NCI-H1694 treated with DMSO at 0.1 percent for 48 hours (cell line): ENCODE data around the gene MARS1.
"Not testable (repeated sequence)": the region's sequence is repeated elsewhere in the genome, so short reads cannot be mapped to it uniquely, and the experiment has no call there.

Experiments
- DNase-seq: peaks from one replicate; lab custom pipeline; 2025; lab: John Stamatoyannopoulos, UW

The MARS1 gene

DNA sequence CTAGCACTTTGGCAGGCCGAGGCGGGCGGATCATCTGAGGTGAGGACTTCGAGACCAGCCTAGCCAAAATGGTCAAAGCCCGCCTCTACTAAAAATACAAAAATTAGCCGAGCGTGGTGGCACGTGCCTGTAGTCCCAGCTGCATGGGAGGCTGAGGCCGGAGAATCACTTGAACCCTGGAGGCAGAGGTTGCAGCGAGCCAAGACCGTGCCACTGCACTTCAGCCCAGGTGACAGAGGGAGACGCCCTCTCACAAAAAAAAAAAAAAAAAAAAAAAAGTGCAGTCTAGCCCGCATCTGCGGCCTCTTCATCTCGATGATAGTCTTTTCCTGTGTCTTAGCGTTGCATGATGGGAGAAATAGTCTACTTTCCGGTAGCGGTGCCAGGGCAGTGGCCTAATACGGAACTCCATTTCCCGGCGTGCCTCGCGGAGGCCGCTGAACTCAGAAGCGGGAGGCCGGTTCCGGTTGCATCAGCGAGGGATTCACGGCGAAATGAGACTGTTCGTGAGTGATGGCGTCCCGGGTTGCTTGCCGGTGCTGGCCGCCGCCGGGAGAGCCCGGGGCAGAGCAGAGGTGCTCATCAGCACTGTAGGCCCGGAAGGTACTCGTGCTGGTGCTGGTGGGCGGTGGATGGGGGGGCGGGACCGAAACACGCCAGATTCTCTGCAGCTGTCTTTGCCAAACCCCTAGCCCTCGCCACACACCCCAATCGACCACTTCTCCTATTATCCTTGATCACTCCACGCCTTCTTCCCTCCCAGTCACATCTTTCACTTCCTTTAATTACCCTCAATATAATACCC is at the start of gene MARS1:
MARS1 (plus strand) TSS at position 472 of the 805 bp plus-strand sequence; CDS start at position 495, 23 bp downstream.
- peak; percentile 93 for DNase-seq

DNA sequence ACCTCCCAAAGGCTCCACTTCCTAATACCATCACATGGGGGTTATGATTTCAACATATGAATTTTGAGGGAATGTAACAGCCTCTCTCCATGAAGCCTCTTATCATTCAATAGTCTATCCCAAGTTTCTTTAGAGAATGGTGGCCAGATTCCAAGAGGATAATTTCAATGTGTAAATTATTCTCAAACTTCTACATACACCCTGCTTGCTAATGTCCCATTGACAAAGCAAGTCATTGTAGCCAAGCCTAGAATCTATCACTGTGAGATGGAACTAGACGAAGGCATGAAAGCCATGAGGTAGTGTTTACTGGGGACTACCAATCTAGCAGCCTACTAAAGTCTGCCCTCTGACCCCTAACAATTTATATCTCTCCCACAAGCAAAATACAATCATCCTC is 49.5 kb upstream of the MARS1 start:
- DNase-seq, result no peak

DNA sequence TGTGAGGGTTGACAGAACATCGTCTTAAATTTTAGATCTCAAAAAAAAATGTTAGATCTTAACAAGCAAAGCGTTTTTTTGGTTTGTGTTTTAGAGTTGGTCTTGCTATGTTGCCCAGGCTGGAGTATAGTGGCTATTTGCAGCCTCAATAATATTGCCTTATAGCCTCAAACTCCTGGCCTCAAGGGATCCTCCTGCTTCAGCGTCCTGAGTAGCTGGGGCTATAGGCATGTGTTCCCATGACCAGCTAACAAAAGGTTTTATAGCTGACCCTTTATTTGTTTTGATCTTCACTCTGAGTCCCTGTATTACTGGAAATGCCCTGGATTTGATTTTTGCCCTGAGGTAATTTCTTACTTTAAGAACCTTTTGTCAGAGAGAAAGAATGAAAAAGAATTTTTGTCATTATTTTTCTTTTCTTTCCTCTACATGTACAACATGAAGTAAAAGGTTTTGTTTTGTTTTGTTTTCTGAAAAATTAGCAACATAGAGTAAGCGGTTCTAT is 48.1 kb upstream of the MARS1 start:
- DNase-seq, result no peak

DNA sequence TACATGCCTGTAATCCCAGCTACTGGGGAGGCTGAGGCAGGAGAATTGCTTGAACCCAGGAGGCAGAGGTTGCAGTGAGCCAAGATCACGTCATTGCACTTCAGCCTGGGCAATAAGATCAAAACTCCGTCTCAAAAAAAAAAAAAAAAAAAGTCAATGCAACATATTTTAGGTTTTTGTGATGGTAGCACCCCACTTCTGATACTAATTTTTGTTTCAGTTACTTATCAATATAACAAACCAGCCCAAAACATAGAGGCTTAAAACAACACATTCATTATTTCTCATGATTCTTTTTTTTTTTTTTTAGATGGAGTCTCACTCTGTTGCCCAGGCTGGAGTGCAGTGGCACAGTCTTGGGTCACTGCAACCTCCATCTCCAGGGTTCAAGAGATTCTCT is 46.5 kb upstream of the MARS1 start:
- DNase-seq, result not testable (repeated sequence)

DNA sequence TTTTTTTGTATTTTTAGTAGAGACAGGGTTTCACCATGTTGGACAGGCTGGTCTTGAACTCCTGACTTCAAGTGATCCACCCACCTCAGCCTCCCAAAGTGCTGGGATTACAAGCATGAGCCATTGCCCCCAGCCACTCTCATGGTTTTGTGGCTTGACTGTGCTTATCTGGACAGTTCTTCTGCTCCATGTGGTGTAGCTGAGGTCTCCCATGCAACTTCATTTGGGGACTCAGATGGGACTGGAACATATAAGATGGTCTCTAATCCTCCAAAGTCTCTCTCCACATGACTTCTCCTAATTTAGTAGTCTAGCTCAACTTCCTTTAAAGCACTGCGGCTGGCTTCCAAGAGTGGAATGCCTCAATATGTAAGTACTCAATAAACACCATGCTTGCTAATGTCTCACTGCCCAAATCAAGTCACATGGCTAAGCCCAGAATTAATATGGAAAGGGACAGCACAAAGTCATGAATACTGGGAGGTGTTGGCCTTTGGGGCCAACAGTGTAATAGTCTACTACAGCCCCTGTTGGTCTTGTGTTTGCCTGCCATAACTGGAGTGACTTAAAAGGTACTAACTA is 45.9 kb upstream of the MARS1 start:
- DNase-seq, result no peak

DNA sequence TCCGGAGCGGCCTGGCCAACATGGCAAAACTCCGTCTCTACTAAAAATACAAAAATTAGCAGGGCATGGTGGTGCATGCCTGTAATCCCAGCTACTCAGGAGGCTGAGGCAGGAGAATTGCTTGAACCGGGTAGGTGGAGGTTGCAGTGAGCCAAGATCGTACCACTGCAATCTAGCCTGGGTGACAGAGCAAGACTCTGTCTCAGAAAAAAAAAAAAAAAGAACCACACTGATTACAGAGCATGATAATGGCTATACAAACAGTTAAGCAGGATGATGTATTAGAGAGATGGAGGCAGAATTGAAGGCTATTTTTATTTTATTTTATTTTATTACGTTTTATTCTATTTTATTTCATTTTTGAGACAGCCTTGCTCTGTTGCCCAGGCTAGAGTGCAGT is 43.5 kb upstream of the MARS1 start:
- DNase-seq, result not testable (repeated sequence)

DNA sequence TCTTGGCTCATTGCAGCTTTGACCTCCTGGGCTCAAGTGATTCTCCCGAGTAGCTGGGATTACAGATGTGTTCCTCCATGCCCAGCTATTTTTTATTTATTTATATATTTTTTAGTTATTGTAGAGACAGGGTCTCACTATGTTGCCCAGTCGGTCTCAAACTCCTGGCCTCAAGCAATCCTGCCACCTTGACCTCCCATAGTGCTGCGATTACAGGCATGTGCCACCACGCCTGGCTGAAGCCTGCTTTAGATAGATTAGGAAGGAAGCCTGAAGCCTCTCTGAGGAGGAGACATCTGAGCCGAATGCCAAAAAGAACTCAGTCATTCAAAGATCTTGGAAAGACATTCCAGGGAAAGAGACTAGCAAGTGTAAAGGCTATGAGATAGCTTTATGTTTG is 43.1 kb upstream of the MARS1 start:
- DNase-seq, result no peak

DNA sequence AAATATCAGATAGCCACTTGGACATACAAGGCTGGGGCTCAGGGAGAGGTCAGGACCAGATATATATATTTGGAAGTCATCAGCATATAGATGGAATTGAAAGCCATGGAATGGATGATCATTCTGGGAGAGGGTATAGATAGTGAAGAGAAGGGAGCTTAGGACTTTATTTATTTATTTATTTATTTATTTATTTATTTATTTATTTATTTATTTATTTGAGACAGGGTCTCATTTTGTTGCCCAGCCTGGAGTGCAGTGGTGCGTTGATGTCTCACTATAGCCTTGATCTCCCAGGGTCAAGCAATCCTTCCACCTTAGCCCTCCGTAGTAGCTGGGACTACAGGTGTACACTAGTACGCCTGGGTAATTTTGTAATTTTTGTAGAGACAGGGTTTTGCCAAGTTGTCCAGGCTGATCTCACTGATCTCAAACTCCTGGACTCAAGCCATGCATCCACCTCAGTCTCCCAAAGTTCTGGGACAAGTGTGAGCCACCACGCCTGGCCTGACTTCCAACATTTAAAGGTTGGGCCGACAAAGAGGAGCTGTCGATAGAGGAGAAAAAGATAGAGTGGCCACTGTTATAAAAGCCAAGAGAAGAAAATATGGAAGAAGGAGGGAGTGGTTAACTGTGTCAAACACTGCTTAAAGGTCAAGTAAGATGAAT is 41.4 kb upstream of the MARS1 start:
- DNase-seq, result no peak

DNA sequence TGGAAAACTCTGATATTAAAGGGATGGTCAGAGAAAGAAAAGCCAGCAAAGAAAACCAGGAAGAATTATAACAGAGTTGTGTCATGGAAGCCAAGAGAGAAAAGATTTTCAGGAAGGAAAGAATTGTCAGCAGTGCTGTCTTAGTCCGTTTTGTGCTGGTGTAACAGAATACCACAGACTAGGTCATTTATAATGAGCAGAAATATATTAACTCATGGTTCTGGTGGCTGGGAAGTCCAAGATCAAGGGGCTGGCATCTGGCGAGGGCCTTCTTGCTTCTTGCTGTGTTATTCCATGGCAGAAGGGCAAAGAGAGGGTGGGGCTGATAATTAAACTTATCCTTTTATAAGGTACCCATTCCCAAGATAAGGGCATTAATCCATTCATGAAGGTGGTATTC is 39.2 kb upstream of the MARS1 start:
- DNase-seq, result no peak

DNA sequence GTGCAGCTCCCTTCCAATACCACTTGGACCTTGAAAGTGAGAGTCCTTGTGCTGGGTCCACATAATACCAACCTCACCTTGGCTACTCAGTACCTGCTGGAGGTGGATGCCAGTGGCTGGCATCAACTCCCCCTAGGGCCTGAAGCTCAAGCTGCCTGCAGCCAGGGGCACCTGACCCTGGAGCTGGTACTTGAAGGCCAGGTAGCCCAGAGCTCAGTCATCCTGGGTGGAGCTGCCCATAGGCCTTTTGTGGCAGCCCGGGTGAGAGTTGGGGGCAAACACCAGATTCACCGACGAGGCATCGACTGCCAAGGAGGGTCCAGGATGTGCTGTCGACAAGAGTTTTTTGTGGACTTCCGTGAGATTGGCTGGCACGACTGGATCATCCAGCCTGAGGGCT is 38.5 kb upstream of the MARS1 start:
- no peak for DNase-seq

DNA sequence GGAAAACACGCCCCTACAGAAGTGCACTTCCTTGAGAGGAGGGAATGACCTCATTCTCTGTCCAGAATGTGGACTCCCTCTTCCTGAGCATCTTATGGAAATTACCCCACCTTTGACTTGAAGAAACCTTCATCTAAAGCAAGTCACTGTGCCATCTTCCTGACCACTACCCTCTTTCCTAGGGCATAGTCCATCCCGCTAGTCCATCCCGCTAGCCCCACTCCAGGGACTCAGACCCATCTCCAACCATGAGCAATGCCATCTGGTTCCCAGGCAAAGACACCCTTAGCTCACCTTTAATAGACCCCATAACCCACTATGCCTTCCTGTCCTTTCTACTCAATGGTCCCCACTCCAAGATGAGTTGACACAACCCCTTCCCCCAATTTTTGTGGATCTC is 37.8 kb upstream of the MARS1 start:
- DNase-seq, result no peak

DNA sequence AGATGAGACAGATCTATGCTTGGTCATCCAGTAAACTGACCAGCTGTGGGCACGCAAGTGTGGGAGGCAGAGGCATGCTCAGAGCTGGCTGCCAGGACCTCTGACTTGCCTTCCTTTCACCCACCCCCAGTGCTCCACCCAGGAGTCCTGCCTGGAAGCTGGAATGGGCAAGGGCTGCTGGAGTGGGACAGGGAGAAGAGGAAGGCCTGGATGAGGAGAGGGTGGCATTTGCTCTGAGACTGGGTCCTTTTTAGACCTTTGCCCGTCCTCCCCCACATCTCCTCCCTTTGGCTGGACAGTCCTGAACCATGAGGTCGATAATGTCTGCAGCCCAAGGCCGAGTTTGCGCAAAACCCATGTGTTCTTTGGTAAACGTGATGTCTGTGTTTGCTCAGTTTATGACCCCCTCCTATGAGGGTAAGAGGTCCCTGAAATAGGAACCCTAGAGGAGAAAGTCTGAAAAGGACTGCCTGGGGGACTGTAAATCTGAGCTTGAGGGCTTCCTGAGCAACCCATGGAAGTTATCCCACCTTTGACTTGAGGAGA is 36.6 kb upstream of the MARS1 start:
- no peak for DNase-seq

DNA sequence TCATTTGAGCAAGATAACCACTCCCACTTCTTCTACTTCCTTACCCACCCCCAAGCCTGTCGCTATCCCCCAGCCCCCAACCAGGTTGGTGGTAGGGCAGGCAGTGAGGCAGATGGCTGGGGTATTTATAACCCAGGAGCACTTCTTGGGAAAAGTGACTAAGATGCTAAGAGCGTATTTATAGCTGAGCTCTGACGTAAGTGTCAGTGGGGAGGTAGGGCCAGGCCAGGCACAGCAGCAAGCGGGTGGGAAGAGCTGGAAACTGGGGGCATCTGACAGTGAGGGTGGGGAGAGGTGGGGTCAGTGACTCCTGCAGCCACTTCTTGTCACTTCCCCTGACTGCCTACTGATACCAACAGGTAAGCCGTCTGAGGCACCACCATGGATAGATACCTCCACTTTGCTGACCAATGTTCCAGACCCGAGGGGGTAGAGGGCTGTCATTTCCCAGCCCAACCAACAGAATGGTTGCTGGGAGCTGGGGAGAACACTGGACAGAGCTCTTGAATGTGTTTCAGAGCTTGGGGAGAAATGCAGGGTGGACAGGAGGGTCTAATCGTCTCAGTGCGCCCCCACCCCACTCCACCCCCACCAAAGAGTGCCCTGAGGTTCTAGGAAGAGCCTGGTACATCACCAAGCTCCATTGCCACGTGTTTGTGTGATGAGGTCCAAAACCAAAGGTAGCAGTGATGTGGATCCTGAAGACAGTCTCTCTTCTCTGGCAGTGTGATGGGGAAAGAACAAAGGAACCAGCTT is 35.5 kb upstream of the MARS1 start:
- no peak for DNase-seq

DNA sequence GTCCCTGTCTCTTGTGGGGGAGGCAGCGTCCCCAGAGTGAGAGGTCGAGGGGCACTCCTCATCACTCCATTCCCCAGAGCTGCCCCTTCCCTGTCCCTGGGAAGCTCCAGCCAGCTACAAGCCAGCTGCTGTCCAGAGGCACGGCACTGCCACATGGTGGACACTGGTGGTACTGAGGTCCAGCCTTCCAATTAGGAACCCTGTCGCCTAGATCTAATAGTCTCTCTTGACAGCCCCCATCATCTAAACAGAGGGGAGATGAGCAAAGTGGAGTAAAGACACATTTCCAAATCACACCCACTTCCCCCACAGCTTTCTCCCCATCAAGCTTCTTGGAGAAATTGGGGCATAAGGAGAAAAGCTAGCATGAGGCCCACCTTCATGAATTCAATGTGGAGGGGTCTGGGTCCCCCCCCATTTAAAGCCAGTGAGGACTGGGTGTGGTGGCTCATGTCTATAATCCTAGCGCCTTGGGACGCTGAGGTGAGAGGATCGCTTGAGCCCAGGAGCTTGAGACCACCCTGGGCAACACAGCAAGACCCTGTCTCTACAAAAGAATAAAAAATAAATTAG is 34.8 kb upstream of the MARS1 start:
- no peak for DNase-seq

DNA sequence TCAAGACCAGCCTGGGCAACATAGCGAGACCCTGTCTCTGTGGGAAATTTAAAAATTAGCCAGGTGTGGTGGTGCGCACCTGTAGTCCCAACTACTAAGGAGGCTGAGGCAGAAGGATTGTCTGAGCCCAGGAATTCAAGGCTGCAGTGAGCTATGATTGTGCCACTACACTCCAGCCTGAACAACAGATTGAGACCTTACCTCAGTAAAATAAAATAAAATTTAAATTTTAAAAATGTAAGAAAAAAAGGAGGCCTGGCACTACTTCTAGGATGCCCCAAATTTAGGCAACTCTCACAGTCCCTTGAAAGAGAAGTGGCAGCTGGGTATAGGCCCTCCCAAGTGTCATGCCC is 33.7 kb upstream of the MARS1 start:
- DNase-seq, result no peak

DNA sequence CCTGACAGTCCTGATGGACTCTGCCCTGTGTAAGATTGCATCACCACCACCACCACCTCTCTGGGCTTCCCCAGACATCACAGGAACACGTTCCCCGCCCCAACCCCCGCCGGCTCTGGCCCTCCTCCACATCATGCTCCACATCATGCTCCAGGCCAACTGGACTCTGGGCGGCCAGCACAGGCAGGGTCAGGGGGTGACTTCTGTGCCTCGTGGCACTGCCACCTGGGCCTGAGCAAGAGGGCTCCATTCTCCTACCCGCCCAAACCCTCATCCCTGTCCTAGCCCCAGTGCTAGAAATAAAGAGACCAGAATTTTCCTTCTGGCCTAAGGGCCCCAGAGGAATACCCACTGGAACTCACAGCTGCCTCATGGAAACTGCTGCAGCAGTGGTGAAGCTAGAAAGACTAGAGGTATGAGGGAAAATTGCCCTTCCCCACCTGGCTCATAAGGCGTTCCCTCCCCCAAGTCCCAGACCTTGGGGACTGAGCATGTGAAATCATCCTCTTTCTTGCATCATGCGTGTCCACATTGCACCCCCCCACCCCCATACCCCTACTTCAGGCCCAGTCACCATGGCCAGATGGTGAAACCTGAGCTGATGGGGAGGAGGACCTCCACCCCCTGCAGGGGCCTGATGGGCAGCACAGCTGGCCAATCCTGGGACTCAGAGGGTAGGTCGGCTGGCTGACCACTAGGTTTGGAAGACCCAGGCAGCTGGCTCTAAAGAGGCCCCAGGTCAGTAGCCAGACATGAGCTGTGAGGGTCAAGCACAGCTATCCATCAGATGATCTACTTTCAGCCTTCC is 33.1 kb upstream of the MARS1 start, which contains the start of gene INHBE:
INHBE (plus strand) TSS at position 742 of the 808 bp plus-strand sequence. CDS start 230 bp downstream, outside the sequence.
- DNase-seq, result peak; percentile 25

DNA sequence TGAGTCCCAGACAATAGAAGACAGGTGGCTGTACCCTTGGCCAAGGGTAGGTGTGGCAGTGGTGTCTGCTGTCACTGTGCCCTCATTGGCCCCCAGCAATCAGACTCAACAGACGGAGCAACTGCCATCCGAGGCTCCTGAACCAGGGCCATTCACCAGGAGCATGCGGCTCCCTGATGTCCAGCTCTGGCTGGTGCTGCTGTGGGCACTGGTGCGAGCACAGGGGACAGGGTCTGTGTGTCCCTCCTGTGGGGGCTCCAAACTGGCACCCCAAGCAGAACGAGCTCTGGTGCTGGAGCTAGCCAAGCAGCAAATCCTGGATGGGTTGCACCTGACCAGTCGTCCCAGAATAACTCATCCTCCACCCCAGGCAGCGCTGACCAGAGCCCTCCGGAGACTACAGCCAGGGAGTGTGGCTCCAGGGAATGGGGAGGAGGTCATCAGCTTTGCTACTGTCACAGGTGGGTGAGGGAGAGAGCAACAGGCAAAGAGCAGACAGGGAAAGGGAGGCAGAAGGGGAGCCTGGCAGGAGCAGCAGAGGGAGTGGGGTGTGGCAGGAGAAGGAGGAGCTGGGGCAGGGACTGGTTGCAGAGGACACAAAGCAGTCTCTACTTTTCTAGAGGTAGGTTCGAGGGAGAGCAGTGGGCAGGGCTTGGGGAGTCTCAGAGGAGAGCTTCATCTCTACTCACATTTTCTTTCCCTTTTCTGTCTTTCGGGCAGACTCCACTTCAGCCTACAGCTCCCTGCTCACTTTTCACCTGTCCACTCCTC is 32.3 kb upstream of the MARS1 start:
- no peak for DNase-seq

DNA sequence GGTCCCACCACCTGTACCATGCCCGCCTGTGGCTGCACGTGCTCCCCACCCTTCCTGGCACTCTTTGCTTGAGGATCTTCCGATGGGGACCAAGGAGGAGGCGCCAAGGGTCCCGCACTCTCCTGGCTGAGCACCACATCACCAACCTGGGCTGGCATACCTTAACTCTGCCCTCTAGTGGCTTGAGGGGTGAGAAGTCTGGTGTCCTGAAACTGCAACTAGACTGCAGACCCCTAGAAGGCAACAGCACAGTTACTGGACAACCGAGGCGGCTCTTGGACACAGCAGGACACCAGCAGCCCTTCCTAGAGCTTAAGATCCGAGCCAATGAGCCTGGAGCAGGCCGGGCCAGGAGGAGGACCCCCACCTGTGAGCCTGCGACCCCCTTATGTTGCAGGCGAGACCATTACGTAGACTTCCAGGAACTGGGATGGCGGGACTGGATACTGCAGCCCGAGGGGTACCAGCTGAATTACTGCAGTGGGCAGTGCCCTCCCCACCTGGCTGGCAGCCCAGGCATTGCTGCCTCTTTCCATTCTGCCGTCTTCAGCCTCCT is 31.6 kb upstream of the MARS1 start:
- peak; percentile 43 for DNase-seq

DNA sequence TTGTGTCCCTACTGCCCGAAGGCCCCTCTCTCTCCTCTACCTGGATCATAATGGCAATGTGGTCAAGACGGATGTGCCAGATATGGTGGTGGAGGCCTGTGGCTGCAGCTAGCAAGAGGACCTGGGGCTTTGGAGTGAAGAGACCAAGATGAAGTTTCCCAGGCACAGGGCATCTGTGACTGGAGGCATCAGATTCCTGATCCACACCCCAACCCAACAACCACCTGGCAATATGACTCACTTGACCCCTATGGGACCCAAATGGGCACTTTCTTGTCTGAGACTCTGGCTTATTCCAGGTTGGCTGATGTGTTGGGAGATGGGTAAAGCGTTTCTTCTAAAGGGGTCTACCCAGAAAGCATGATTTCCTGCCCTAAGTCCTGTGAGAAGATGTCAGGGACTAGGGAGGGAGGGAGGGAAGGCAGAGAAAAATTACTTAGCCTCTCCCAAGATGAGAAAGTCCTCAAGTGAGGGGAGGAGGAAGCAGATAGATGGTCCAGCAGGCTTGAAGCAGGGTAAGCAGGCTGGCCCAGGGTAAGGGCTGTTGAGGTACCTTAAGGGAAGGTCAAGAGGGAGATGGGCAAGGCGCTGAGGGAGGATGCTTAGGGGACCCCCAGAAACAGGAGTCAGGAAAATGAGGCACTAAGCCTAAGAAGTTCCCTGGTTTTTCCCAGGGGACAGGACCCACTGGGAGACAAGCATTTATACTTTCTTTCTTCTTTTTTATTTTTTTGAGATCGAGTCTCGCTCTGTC is 31.0 kb upstream of the MARS1 start:
- DNase-seq, result no peak
